COLO668 (cell line): ENCODE results near the gene DROSHA.

Source experiments
- DNase-seq: peaks from one replicate; lab custom pipeline; 2025; ENCODE audit not compliant: unreplicated experiment; lab: John Stamatoyannopoulos, UW

Gene DROSHA

DNA sequence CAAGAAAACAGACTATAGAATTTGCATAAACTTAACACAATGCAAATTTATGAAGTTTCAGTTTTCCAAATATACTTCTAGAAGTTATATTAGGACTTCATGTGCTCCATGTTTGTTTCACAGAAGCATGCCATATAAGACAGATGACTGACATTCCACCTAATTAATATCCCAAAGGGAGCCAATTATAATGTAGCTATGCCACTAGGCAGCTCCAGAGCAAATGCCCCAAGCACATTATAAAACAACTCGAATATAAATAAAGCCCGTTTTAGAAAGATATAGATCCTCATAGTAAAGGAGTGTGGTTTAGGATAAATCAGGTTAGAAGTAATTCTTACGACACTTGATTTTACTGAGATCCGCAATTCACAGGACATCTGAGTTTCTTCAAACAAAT is 8.9 kb downstream of the DROSHA start:
- no peak for DNase-seq

DNA sequence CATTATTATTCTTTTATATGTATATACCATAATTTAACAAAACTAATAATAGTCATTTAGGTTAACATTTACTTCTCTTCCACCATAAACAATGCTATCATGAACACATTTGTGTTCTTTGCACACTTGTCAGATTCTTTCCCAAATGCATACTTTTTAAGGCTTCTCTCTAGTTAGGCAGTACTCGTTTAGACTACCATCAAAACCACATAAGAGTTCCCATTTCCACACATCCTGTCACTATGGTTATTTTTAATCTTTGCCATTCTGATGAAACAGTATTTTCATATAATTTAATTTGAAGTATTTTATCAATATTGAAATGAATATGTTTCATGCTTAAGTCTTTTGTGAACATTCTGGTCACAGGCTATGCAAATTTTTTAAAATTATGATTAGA is 15.1 kb downstream of the DROSHA start:
- DNase-seq = no peak

DNA sequence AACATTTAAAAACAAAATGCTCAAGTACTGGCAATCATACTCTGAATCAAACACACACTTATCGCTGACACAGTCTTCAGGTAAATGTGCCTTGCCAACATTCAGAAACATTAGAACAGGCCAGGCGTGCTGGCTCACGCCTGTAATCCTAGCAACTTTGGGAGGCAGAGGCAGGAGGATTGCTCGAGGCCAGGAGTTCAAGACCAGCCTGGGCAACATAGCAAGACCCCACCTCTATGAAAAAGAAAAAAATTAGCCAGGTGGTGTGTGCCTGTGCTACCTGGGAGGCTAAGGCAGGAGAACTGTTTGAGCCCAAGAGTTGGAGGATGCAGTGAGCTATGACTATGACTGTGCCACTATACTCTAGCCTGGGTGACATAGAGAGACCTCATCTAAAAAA is 20.6 kb downstream of the DROSHA start:
- DNase-seq = no peak

DNA sequence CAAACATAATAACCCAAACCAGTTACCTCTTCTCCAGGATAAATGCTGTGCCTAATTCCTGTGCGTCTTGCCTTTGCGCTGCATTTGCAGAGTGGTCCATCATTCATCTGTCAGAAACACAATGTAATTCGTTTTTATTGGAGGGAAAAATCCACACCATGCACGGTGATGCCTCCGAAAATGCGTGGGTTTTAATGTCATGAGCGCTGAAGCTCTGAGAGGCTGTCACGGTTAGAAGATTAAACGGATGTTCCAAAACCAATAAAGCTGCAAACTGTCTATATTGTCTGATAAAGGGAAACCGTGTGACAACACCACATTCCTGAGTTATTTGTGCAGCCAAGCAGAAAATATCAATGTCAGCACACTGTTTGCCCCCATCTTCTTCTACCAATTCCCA is 27.4 kb downstream of the DROSHA start:
- no peak for DNase-seq

DNA sequence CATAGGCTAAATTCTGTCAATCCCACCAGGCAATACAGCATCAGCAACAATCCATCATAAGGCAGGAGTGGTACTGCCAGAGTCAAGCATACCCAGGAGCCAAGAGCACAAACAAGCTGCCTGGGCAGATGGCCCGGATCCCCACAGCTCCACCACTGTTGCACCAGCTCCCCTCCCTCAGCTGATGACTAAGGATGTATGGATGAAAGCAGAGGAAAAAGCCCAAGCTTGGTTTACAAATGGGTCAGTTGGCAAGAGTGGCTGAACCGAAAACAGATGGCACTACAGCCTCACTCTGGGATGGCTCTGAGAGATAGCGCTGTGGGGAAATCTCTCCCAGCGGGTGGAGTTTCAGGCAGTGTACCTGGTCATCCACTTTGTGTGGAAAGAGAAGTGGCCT is 29.4 kb downstream of the DROSHA start:
- DNase-seq = no peak

DNA sequence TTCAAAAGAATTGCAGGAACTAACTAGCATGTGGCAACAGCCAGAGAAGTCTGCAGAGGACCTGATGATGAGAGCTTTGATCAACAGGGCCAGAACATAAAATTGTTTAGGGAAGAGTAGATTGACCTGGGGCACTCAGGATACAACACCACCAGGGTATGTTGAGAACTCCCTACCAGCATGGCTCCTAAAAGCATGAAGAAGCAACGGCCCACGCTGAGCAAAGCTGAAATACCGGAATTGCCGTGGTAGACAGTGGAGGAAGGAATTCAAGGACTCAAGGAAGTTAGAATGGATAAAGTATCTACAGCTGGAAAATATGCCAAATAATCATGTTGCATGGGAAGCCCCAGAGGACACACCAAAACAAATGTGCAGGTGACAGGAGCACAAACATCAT is 31.6 kb downstream of the DROSHA start:
- no peak for DNase-seq

DNA sequence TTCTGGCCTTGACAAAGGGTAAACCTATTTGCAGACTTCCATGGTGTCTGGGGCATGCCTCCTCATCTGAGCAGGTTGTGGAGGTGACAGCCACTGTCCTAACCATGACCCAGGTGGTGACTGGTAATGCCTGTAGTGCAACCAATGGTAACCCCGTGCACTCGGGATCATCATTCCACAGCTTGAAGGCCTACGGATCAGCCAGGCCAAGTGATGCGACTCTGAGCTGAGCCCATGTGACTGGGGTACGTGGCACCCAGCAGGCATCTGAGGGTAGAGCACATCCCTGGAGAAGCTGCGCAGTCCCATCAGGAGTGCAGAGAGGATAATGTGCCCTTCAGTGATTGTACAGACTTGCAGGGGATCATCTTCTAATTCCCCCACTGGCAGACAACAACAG is 35.0 kb downstream of the DROSHA start:
- DNase-seq = no peak

DNA sequence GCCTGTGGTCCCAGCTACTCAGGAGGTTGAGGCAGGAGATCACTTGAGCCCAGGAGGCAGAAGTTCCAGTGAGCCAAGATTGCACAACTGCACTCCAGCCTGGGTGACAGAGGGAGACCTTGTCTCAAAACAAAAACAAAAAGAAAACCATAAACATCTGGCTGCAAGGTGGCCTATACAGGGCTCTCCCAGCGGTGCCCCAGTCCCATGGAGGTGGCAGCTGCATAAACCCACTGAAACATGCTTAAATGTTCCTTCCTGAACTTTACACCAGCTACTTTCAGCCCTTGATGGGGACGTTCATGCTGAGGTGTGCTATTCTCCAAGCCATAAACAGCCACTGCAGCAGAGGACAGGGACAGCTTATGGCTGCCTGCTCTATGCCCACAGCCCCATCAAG is 35.6 kb downstream of the DROSHA start:
- DNase-seq = no peak

DNA sequence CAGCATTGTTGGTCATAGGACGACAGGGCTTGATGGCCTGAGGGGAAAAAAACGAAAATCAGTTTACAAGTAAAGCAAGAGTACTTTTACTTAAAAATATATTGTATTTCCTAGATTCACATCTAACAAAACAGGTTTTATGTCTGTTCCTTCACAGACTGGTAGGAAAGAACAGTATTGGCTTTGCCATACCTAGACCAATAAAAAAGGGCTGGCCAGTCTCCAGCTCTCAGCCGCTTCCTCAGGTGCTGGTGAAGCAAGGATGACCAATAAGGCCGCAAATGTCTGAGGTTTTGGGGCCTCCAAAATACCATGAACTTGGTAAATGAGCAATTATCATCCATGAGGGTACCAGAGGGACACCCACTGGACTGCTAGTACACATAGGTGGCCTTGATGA is 36.6 kb downstream of the DROSHA start:
- DNase-seq = no peak

DNA sequence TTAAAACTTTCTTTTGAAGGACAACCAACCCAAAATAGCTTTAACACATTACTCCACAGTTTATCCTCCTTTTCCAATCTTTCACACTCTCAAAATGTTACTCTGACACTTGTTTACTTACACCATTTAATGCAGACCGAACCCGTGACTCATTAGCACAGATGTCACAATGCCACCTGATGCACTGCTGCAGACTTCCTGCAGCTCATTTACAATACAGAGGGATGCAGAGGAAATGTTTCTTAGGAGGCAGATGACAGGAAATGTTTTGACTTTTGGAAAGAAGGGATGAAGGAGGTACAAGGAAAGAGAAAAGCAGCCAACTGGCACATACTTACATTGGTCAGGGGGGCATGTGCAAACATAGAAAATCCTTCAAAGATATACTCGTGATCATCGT is 39.0 kb downstream of the DROSHA start:
- DNase-seq = no peak

DNA sequence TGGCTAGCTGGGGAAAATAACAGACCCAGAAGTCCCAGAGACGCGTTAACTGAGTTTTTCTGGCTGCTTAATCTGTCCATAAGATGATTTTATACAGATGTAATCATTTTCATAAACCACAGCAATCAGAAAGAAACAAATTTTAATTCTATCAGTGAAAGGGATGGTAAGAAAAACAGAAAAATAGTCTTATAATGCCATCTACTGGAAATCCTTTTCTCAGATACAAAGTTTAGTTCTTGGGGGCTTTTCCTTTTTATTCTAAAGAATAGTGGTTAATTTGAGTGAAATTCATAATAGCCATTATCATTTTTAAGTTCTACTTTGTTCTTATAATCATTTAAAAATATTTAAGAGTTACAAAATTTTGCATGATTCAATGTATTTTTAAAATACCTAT is 44.4 kb downstream of the DROSHA start:
- no peak for DNase-seq

DNA sequence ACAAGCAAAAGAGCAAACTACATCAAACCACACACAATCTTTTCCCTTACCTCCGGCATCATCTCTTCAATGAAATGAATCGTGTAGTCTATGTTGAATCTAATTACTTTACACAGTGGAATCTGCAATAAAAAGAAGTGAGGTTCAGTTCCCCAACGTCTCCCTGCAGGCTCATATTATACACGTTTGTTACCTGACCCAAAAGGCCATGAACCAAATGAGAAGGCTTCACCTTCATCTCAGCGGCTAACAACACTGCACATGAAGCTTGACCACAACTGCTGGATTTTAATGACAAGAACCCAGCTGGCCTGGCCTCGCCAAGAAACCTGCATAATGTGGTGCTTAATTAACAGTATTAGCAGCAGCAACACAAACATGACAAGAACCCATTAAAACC is 45.5 kb downstream of the DROSHA start:
- DNase-seq = no peak

DNA sequence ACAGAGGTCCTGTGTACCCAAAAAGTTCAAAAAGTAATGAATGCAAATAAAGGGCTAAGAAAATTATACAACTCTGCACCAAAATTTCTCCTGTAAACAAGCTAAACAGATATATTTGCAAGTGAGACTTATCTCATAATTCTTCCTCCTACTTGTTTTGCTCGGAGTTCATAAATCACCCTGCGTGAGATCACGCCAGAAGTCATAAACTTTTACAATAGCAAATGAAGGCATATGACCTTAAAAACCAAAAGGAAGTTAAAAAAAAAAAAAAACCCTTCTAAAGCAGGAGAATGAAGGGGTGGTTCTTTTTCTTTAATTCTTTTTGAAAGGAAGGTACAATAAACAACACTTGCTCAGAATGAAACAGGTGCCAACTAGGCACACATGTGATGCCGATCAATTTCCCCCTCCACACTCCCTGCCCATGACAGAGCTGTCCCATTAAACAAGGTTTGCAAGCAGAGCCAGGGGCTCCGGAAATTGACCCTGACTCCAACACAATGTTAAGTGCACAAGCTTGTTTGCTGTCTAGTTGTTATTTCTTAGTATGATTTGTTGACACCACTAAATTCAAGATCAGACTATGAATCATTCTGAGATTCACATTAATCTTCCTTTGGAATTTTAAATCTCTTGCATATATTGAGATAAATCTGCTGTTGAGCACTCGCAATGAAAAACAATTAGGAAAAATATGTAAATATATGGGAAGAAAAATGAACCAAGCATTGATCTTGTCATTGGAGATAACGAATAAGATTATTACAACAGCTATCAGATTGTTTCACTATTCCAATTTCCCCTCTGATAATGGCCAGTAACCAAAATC is 46.3 kb downstream of the DROSHA start:
- DNase-seq = no peak

DNA sequence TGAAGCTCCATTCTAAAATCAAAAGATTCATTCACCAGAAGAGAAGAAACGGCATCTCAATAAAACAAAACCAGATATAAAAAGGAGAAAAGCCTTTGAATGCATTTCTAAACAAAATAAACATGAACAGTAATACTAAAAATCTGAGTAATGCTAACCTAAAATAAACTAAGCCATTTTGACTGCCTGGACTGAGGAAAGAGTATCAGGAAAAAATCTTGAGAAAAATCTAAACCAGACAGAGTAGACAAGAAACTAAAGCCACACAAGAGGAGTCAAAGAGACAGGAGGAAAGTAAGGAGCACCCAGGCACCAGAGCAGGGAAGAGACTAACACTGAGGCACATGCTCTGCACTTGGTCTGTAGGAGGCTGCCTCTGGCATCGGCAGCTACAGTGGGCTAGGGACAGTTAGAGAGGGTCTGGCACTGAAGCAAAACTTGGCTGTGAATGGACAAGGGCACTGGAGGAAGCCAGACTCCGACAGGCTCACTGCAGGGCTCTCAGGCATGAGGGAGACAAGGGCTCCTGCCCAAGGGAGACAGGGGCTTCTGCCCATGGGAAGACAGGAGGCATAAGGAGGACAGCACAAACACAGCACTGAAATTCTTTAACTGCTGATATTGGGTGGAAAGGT is 50.2 kb downstream of the DROSHA start:
- no peak for DNase-seq

DNA sequence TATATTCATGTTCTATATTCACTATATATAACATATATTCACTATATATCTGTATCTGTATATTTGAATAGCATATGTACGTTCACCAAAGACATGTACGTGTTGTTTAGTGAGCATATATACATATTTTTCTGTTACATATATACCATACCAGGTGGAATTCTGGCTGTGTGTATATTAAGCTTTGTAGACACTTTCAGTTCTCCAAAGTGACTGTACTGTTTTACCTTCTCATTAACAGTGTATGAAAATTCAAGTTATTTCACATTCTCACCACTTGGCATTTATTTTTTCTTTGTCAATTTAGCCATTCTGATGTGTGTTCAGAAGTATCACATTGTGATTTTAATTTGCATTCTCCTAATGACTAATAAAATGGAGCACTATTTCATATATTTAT is 52.2 kb downstream of the DROSHA start:
- DNase-seq = no peak

DNA sequence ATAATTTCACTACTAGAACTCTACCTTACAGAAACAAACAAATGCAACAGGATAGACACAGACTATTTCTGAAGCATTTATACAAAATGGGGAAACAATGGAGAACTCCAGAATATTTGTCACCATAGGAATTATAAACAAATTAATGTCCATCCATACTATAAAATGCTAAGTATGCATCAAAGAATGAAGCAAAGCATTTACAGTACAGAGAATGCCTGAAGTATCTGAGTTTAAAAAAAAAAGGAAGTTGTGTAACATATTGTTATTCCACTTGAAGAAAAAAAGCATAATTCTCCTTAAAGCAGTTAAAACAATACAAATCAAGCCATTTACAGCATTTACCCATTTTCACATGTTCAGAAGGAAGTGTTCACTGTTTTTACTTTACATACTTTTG is 53.0 kb downstream of the DROSHA start:
- no peak for DNase-seq

DNA sequence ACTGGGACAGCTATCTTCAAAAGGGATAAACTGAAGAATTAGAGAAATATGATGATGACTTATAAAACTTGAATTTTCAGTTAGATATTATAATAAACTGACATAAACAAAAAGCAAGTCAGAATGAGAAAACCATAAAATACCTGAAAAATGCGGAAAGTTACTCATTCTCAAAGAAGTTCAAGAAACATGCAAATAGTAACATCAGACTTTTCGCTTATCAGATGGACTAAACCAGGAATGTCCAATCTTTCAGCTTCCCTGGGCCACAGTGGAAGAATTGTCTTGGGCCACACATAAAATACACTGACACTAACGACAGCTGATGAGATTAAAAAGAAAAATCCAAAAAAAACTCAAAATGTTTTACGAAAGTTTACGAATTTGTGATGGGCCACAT is 53.9 kb downstream of the DROSHA start:
- no peak for DNase-seq

DNA sequence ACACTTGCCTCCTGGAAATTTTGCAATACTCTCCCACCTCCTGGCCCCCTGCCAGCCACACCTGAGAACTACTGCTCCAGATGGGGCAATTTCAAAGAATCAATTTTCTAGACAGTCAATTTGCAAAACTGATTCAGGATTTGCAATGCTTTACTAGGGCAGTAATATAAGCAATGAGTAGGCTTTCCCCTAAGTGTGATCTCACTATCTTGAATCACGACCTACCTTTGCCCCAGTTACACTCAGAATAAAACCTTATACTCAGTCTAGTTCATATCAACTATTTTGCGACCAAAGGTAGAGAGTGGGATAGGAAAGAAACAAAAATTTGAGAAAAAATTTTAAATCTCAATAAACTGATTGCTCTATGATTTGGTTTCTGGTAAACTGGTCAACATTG is 54.4 kb downstream of the DROSHA start:
- no peak for DNase-seq

DNA sequence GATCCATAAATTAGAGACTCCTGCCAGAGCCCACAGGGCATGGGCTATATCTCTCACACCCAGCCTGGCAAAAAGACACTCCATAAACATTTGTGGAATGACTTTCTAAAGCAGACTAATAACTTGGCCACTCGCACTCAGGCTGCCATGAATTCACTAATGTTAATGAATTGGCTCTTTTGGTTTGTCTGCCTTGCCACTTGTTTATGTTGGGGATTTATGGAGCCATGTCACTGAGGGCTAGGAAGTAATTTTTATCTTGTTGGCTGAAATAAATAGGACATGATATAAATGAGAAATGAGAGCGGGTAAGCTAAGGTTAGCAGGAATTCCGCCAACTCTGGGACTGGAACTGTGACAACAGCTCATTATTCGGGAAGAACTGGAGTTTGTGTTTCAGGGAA is 55.2 kb downstream of the DROSHA start:
- no peak for DNase-seq

DNA sequence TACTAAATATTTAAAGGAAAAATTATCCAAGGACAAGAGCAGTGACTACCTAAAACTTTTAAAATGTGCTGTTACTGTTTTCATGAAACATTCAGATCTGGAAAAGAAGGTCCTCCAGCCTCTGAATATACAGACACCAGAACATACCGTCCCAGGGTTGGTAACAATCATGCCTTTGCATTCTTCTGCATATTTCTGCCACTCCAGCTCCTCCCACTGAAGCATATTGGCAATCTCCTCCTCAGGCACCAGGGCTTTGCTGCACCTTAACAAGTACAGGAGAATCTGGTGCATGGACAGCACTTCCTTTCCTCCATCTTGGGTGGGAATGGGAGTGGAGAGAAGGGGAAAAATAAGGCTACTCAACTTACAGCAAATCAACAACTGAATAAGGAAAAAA is 60.0 kb downstream of the DROSHA start:
- no peak for DNase-seq

DNA sequence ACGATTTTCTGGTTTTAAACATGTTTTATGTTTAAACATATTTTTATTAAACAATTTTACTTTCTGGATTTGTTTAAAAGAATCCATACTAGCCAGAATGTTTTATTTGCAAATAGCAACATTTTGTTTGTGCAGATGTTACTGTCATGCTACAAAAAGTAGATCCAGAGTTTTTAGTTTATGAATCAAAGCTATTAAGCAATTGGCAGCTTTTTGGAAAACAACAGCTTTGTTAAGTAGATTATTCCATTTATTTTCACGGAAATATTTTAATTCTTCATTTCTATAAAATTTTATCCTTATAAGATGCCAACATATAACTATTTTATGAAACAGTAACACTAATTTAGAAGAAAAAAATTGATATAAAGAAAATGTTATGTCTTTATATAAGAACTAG is 60.9 kb downstream of the DROSHA start:
- no peak for DNase-seq

DNA sequence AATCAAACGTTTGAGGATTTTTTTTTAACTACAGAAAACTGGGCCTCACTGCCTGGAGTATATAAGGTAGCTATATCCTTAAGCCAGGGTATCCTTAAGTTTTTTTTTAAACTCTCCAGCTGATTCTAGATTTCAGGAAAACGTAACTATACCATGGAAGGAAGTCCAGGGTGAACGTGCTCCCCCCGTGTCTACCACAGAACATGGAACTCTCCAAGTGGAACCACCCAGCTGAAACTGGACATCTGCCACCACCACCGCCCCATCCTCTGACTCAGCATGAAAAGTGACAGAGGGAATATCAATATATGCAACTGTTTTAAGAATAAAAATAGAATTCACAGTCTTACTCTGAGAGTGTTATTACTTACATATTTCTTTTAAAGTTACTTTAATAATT is 61.3 kb downstream of the DROSHA start:
- DNase-seq = no peak

DNA sequence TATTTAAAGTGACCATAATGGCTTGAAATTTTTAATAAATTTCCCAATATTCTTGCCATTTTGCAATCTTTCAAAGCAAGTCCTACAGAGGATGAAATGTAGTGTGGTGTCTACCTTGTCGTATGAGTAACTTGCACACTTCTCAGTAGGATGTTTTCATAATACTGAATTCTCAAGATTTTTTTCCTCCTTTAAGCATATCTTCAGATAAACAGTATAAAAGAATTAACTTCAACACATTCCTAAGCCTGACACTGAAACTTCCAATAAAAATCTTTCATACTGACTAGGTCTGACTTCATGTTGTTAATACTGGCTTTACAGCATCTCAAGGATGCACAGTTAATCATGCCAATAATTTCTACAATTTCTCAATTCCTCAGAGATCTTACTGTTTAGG is 62.0 kb downstream of the DROSHA start:
- no peak for DNase-seq
